A549 treated with AZD9567 at 1 μM for 4 hours (cell line): ENCODE data around the gene GOLGA6L4. TPM values are rescaled to one million over a fixed set of nuclear protein-coding genes. Genes with fewer than 3 reads are reported as not detected.

Source experiments
- total RNA-seq: library from RNA; stranded (reverse); fragments of 200-300 nt; extraction: Qiagen RNA extraction; gene quantifications from 5 replicates; pipeline ENCODE4 v1.2.3, GENCODE V29; 2022; ENCODE audit not compliant: insufficient read depth

GOLGA6L4 gene, protein sequence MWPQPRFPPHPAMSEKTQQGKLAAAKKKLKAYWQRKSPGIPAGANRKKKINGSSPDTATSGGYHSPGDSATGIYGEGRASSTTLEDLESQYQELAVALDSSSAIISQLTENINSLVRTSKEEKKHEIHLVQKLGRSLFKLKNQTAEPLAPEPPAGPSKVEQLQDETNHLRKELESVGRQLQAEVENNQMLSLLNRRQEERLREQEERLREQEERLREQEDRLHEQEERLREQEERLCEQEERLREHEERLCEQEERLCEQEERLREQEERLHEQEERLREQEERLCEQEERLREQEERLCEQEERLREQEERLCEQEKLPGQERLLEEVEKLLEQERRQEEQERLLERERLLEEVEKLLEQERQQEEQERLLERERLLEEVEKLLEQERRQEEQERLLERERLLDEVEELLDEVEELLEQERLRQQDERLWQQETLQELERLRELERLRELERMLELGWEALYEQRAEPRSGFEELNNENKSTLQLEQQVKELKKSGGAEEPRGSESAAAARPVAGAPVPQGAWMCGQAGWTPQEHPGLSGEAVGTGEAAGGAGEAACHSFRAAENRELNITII
- total RNA-seq, result 0.79 to 1.8 TPM (median 1.00 TPM) in 5 replicates

DNA sequence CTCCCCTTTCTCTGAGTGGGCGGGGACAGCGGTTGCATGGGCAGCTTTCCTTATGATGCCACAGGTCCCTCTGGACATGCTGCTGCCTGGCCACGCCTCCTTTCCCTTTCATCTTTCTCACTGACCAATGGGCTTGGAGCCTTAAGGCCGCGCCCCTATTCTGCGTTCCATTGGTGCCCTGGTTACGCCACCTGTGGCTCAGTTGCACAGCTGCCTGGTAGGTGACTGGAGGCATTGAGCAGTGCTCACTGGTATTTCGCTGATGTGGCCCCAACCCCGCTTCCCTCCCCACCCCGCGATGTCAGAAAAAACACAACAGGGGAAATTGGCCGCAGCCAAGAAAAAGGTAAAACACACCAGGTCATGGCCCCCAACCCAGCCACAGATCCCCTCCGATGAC is at the start of gene GOLGA6L4:
Gene GOLGA6L4 (plus strand): TSS at position 201 of the 400 bp plus-strand sequence. CDS start 62 bp downstream, at position 263.

